ENCODE data around the gene NECTIN1.

NECTIN1 gene

GRCh38 chr11:119669487-119669886 is 59.5 kb downstream of the NECTIN1 start:
- no peak overlapping the region for H3K27ac ChIP-seq
- TF ChIP-seq, protein P1, sequence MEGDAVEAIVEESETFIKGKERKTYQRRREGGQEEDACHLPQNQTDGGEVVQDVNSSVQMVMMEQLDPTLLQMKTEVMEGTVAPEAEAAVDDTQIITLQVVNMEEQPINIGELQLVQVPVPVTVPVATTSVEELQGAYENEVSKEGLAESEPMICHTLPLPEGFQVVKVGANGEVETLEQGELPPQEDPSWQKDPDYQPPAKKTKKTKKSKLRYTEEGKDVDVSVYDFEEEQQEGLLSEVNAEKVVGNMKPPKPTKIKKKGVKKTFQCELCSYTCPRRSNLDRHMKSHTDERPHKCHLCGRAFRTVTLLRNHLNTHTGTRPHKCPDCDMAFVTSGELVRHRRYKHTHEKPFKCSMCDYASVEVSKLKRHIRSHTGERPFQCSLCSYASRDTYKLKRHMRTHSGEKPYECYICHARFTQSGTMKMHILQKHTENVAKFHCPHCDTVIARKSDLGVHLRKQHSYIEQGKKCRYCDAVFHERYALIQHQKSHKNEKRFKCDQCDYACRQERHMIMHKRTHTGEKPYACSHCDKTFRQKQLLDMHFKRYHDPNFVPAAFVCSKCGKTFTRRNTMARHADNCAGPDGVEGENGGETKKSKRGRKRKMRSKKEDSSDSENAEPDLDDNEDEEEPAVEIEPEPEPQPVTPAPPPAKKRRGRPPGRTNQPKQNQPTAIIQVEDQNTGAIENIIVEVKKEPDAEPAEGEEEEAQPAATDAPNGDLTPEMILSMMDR (conservative IDR thresholded peaks at IDR 0.05), result no peak

DNA sequence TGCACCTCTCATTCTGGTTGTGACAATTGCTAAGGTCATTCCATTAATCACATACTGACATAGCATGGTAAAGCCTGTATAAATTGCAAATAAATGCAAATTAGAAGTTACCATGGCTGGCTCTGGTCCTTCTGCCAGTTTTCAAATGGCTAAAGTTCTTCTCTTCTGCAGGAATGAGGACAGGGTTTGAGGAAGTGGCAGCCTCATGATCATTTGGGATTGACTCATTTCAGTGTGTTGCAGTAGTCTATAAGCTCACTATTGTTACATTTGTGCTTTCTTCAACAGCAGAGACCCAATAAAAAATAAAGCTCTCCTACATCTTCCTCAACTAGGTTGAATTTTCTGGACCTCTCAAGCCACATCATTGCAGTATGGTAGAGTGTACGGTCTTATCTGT is 60.3 kb downstream of the NECTIN1 start:
- no peak overlapping the region for H3K27ac ChIP-seq
- TF ChIP-seq, protein P1 (conservative IDR thresholded peaks at IDR 0.05), result no peak

DNA sequence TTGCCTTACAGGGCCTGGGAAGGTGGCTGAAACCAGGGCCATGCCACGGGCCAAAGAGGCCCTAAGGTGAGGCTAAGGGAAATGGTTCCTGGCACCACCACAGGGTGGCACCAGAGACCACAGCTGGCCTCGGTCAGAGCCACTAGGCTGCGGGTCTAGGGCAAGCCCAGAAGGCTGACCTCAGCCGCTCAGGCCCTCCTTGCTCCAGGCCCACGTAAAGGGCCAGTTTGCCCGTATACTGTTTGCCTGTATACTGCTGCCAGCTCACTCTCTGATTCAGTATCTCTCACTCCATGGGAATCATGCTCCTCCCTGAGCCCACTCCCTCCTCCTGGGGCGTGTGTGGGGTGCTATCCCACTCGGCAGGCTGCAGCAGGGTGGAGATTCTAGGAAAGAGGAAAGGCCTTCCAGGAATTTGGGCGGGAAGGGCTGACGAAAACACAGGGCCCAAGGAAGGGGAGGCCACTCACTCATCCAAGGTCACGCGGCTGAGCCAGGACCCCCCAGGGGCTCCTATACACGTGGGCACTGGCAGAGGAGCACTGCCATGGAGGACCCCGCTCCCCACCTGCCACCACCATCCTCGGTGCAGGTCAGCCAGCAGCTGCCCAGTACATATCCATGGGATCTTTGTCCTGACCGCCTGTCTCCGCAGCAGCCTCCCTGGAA is 62.4 kb downstream of the NECTIN1 start:
- no peak overlapping the region for H3K27ac ChIP-seq
- TF ChIP-seq, protein P1 (conservative IDR thresholded peaks at IDR 0.05), result peak; percentile 97

- H3K27ac ChIP-seq, result no peak overlapping the region
- TF ChIP-seq, protein P1 (conservative IDR thresholded peaks at IDR 0.05), result no peak
These were observed 62.9 kb downstream of the NECTIN1 start for GRCh38 chr11:119666061-119666460.

DNA sequence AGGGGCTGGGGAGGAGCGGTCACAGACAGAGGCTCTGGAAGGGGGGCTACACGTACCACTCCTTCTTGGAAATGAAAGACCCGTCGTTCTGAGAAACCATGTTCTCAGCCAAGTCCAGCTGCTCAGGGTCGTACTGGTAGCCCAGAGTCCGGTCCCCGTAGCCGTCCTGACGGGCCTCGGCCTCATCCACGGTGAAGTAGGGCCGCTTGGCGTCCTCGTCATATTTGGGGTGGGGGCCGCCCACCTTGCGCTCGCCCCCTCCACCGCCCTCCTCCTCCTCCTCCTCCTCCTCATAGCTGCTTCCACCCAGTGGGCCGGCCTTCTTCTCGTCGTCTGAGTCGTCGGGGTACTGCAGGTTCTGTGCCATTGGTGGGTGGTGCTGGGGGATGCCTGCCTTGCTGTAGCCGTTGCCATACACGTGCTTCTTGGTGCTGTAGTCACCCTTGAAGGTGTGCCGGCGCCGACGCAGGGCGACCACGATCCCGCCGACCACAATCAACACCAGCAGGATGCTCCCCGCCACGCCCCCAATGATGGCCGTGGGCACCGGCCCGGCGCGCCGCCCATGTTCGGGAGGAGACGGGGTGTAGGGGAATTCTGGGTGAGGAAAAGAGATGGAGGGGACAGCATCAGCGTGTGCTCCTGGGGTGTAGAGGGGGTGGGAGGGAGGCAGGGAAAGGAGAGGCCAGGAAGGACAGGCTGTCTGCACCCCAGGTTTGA is 64.1 kb downstream of the NECTIN1 start:
- no peak overlapping the region for H3K27ac ChIP-seq
- TF ChIP-seq, protein P1 (conservative IDR thresholded peaks at IDR 0.05), result no peak

- TF ChIP-seq, protein P1 (conservative IDR thresholded peaks at IDR 0.05), result no peak
- H3K27ac ChIP-seq, result no peak overlapping the region
These were observed 64.9 kb downstream of the NECTIN1 start for GRCh38 chr11:119664063-119664572.

DNA sequence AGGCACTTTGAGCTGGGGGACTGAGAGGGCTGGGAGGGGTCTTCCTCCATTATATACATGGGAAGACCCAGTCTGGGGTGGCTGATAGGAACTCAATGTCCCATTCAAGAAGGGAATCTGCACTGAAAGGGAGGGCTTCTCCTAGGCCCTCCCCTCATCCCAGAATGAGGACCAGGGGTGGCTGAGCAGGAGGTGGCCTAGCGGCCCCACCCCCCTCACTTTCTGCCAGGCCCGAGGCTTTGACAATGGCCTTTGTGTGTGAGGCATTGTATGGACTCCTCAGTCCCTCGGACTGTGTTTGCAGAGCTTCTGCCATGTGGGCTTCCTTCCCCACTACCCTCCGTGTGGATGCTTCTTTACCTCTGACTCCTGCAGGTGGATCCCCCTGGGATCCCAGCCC is 65.7 kb downstream of the NECTIN1 start:
- TF ChIP-seq, protein P1 (conservative IDR thresholded peaks at IDR 0.05), result no peak
- H3K27ac ChIP-seq, result no peak overlapping the region
